GM23248 (cell line): ENCODE results near the gene KDELR3.

Source experiments
- EZH2 ChIP-seq: fragments of 200-600 bp; sonication (generic); IDR thresholded peaks from 2 replicates; pipeline ENCODE4 v1.6.1; 2018; ENCODE audit warnings: antibody characterized with exemption, mild to moderate bottlenecking; ENCODE audit not compliant: insufficient read depth, poor library complexity, severe bottlenecking
- EZH2phosphoT487 ChIP-seq: fragments of 200-600 bp; sonication (generic); IDR thresholded peaks from 2 replicates; pipeline ENCODE4 v1.6.1; 2018; ENCODE audit warnings: antibody characterized with exemption, moderate library complexity, mild to moderate bottlenecking, low read depth; ENCODE audit not compliant: insufficient read depth

DNA sequence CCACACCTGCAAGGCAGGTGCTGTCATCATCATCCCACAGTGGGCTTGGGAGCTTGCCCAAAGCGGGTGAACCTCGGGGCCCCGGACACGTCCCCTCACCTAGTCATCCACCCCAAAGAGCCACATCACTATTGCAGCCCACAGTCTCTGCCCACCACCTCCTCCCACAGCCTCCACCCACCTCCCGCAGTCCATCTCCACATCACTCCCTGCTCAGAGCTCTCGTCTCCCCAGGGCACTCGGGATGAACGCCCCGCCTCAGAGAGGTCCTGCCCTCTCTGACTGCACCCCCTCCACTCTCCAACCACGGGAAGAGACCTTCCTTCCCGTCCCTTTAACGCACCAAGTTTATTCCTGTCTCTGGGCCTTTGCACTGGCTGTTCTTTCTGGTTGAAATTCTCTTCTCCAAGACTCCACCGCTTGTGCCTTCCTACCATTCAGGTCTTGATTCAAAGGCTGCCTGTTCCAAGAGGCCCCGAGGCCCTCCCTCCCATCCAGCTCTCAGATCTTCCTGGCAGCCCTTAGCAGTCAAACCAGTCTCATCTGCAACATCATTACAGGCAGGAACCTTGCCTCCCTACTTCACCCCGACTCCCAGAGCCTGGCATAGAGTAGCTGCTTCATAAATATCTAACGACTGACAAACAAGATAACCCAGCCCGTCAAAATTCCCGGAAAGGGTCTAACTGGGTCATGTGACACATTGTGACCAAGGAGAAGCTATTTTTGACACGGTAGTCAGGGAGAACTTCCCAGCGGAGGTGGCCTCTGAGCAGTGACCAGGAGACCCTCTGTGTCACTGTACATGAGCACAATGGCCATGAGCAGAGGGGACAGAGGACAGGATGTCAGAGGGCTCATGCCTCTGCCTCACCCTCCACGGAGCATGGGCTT, 24.0 kb upstream of the KDELR3 start:
- TF ChIP-seq EZH2phosphoT487 (no peak), EZH2 (no peak)
